ENCODE measurements around the gene LRG1. TPM values are rescaled to one million over a fixed set of nuclear protein-coding genes. Genes with fewer than 3 reads are reported as not detected.

The LRG1 gene
- total and polyA plus RNA-seq, 8 donors: 2.1 to 23.3 (median 7.6) TPM; not detected in 1

- peaks cover 0 to 31% (median 0%) of the 10 kb centered on the region in 3 donors for H3K27me3 ChIP-seq
- no peak for TF ChIP-seq EP300 (IDR thresholded peaks at IDR 0.05)
- no peak for TF ChIP-seq POLR2A (IDR thresholded peaks at IDR 0.05)
- no peak for TF ChIP-seq CTCF (IDR thresholded peaks at IDR 0.05)
- TF ChIP-seq POLR2AphosphoS5 (IDR thresholded peaks at IDR 0.05): no peak
- peaks cover 0 to 11% (median 3%) of the 10 kb centered on the region in 4 donors for H3K36me3 ChIP-seq
- no peaks in the 10 kb centered on the region for H3K9me3 ChIP-seq
- intact Hi-C loops (cut with DNase I; ENCODE audit: low total_unique reads): no loop called here
- DNase-seq: no peak
- no peak overlapping the region for H3K4me3 ChIP-seq
- no peak overlapping the region for H3K27ac ChIP-seq
- peaks cover 0 to 6% (median 0%) of the 10 kb centered on the region in 4 donors for H3K4me1 ChIP-seq
- 51 to 73% (median 60%) methylated on average over 11 to 14 of the region's 14 CpGs for WGBS, 5 donors
Observed at GRCh38 chr19:4548238-4548584, 8.4 kb upstream of the LRG1 start.

GRCh38 chr19:4547303-4548237 is 7.7 kb upstream of the LRG1 start:
- peak in 2 of 7 experiments; percentile 24 to 41 for TF ChIP-seq CTCF (IDR thresholded peaks at IDR 0.05)
- TF ChIP-seq EP300 (IDR thresholded peaks at IDR 0.05): no peak
- Histone ChIP-seq H3K4me1 (peaks cover 0 to 6% (median 0%) of the 10 kb centered on the region in 4 donors), H3K9me3 (no peaks in the 10 kb centered on the region)

GRCh38 chr19:4543842-4544647 is 4.2 kb upstream of the LRG1 start:
- intact Hi-C loops (cut with DNase I; ENCODE audit: low total_unique reads): no loop called here
- Histone ChIP-seq H3K9me3 (peaks cover 0 to 6% (median 0%) of the 10 kb centered on the region in 4 donors), H3K27ac (peak overlapping the region in 1 of 5 donors; percentile 89), H3K27me3 (peaks cover 0 to 13% (median 3%) of the 10 kb centered on the region in 3 donors), H3K36me3 (peaks cover 0 to 4% (median 0%) of the 10 kb centered on the region in 4 donors), H3K4me1 (peaks cover 0 to 12% (median 10%) of the 10 kb centered on the region in 4 donors), H3K4me3 (peak overlapping the region in 1 of 4 donors; percentile 20)
- TF ChIP-seq CTCF (IDR thresholded peaks at IDR 0.05) (no peak), POLR2A (IDR thresholded peaks at IDR 0.05) (no peak), EP300 (IDR thresholded peaks at IDR 0.05) (no peak)
- no peak for DNase-seq
- WGBS, 5 donors: 92 to 96% (median 94%) methylated on average over 22 to 87 of the region's 87 CpGs

More at GRCh38 chr19:4547303-4548237, 7.7 kb upstream of the LRG1 start:
- peak in 1 of 2 donors; percentile 60 for DNase-seq
- H3K4me3 ChIP-seq: no peak overlapping the region
- H3K27ac ChIP-seq: no peak overlapping the region
- WGBS, 5 donors: 54 to 75% (median 61%) methylated on average over 23 to 32 of the region's 32 CpGs
- peaks cover 0 to 11% (median 3%) of the 10 kb centered on the region in 4 donors for H3K36me3 ChIP-seq
- intact Hi-C loops (cut with DNase I; ENCODE audit: low total_unique reads): no loop called here
- peaks cover 0 to 28% (median 0%) of the 10 kb centered on the region in 3 donors for H3K27me3 ChIP-seq
